Activated CD8-positive, alpha-beta memory T cell treated with anti-CD3 and anti-CD28 coated beads, Interleukin-2, amount 50 U/mL, for 24 hours (primary cell): ENCODE data around the gene VPREB3.

Experiments
- DNase-seq: peaks from one replicate; pipeline ENCODE4 v3.0.0-alpha.2; 2020; ENCODE audit errors: extremely low read depth

VPREB3 gene

GRCh38 chr22:23754220-23754919, at the start of gene VPREB3:
Gene VPREB3 (minus strand): TSS chr22:23754425. CDS start chr22:23754363, 62 bp downstream.
- DNase-seq, result no peak

- no peak for DNase-seq
These were observed 49.0 kb upstream of the VPREB3 start for GRCh38 chr22:23803001-23803819.

- no peak for DNase-seq
These were observed 47.7 kb upstream of the VPREB3 start for GRCh38 chr22:23801886-23802377.

GRCh38 chr22:23801238-23801821, 47.1 kb upstream of the VPREB3 start:
- no peak for DNase-seq

GRCh38 chr22:23800297-23801237, 46.3 kb upstream of the VPREB3 start:
- no peak for DNase-seq

GRCh38 chr22:23796461-23796860, 42.2 kb upstream of the VPREB3 start:
- no peak for DNase-seq

- no peak for DNase-seq
These were observed 39.1 kb upstream of the VPREB3 start for GRCh38 chr22:23793326-23793725.

GRCh38 chr22:23791738-23792645, 37.8 kb upstream of the VPREB3 start:
- no peak for DNase-seq

GRCh38 chr22:23790819-23791737, 36.9 kb upstream of the VPREB3 start:
- no peak for DNase-seq

GRCh38 chr22:23789638-23790037, 35.4 kb upstream of the VPREB3 start:
- no peak for DNase-seq

GRCh38 chr22:23789121-23789520, 34.9 kb upstream of the VPREB3 start:
- no peak for DNase-seq

GRCh38 chr22:23787910-23788309, 33.7 kb upstream of the VPREB3 start:
- no peak for DNase-seq

GRCh38 chr22:23787600-23787896, 33.3 kb upstream of the VPREB3 start:
- DNase-seq, result no peak

GRCh38 chr22:23786752-23787599, 32.8 kb upstream of the VPREB3 start, which contains the start of gene SMARCB1:
Gene SMARCB1 (plus strand): TSS chr22:23786966. CDS start chr22:23787170, 204 bp downstream.
- DNase-seq, result peak; percentile 68

GRCh38 chr22:23786261-23786710, 32.1 kb upstream of the VPREB3 start:
- no peak for DNase-seq

- no peak for DNase-seq
These were observed 30.0 kb upstream of the VPREB3 start for GRCh38 chr22:23784215-23784732.

- no peak for DNase-seq
These were observed 29.3 kb upstream of the VPREB3 start for GRCh38 chr22:23783265-23784150.
